A549 (cell line): Measurements from ENCODE around the gene SPSB1. TPM values are rescaled to one million over a fixed set of nuclear protein-coding genes. Genes with fewer than 3 reads are reported as not detected.

Source experiments
- ATAC-seq, 2 experiments: fragments of 200-7000 bp in 1 of 2; fragments of >200 bp in 1 of 2; cut with Nextera tagmentation in 1 of 2; cut with Tn5 transposase in 1 of 2; 3 replicates each; pipeline versions ENCODE4 v1.8.0 to v1.9.1; 2018 to 2020; ENCODE audit warnings: mild to moderate bottlenecking in 1 of 2, moderate library complexity in 1 of 2
- CTCF ChIA-PET: fragments of 300-600 bp; sonication (Branson Sonifier 250); formaldehyde crosslinking; extraction: SDS; loops from one replicate; lab custom pipeline; 2021; ENCODE audit warnings: antibody characterized with exemption, inconsistent platforms; lab: Yijun Ruan, JAX
- POLR2A ChIA-PET: fragments of 350-600 bp; formaldehyde crosslinking; extraction: SDS; loops from one replicate; lab custom pipeline; 2021; ENCODE audit warnings: antibody characterized with exemption, inconsistent platforms; lab: Yijun Ruan, JAX
- DNase-seq, 2 experiments: peaks; one replicate each; pipeline versions ENCODE4 v3.0.0 to v3.0.0-alpha.2; 2011 to 2016; ENCODE audit warnings: low read depth in 1 of 2, low spot score in 1 of 2
- FAIRE-seq: peaks from 2 replicates; lab custom pipeline; 2011; peaks lifted over from hg19 to GRCh38; lab: Jason Lieb, UNC
- H3K27ac ChIP-seq, 2 experiments: fragments of >200 bp; sonication (Bioruptor Twin); formaldehyde crosslinking; 3 replicates each; pipeline ENCODE4 v1.5.1; 2016 to 2017
- H3K4me1 ChIP-seq: fragments of >200 bp; sonication (Bioruptor Twin); formaldehyde crosslinking; 3 replicates; pipeline ENCODE4 v1.6.1; 2016
- H3K4me2 ChIP-seq: fragments of >200 bp; sonication (Bioruptor Twin); formaldehyde crosslinking; 3 replicates; pipeline ENCODE4 v1.6.1; 2016
- H3K4me3 ChIP-seq: fragments of >200 bp; sonication (Bioruptor Twin); formaldehyde crosslinking; 3 replicates; pipeline ENCODE4 v1.5.1; 2016
- H3K9me3 ChIP-seq: fragments of >200 bp; sonication (Bioruptor Twin); formaldehyde crosslinking; 3 replicates; pipeline ENCODE4 v1.6.1; 2016
- CBX8 ChIP-seq: fragments of 200-600 bp; sonication (generic); IDR thresholded peaks from 2 replicates; pipeline ENCODE4 v1.6.1; 2016
- CEBPB ChIP-seq, 2 experiments: fragments of >200 bp in 1 of 2; sonication (Bioruptor Twin) in 1 of 2; formaldehyde crosslinking in 1 of 2; IDR thresholded peaks; 2 replicates each; pipeline ENCODE4 v1.6.1; 2012 to 2016
- CHD4 ChIP-seq: fragments of 200-600 bp; sonication (generic); IDR thresholded peaks from 2 replicates; pipeline ENCODE4 v1.6.1; 2016; ENCODE audit warnings: antibody characterized with exemption, mild to moderate bottlenecking, borderline replicate concordance
- CTCF ChIP-seq: fragments of >200 bp; sonication (Bioruptor Twin); formaldehyde crosslinking; IDR thresholded peaks from 3 replicates; pipeline ENCODE4 v1.5.1; 2016
- EP300 ChIP-seq, 2 experiments: fragments of >200 bp; sonication (Bioruptor Twin); formaldehyde crosslinking; IDR thresholded peaks; 2 replicates in 1 of 2; 3 replicates in 1 of 2; pipeline ENCODE4 v1.6.1; 2016 to 2017
- ESRRA ChIP-seq: fragments of 150-350 bp; IDR thresholded peaks from 2 replicates; pipeline ENCODE4 v1.6.1; 2014; ENCODE audit warnings: mild to moderate bottlenecking, low read length, borderline replicate concordance
- HES2 ChIP-seq: fragments of >200 bp; sonication (Bioruptor Twin); formaldehyde crosslinking; IDR thresholded peaks from 2 replicates; pipeline ENCODE4 v1.6.1; 2016
- HOXB5 ChIP-seq: fragments of 250-450 bp; sonication (Bioruptor Pico); IDR thresholded peaks from 2 replicates; pipeline ENCODE4 v1.5.0; 2020; ENCODE audit warnings: mild to moderate bottlenecking, moderate library complexity
- NFE2L2 ChIP-seq: fragments of 150-350 bp; conservative IDR thresholded peaks from 2 replicates; pipeline ENCODE4 v1.6.1; 2014; ENCODE audit warnings: low read length
- RAD21 ChIP-seq, 2 experiments: fragments of >200 bp in 1 of 2; sonication (Bioruptor Twin) in 1 of 2; formaldehyde crosslinking in 1 of 2; IDR thresholded peaks in 1 of 2; conservative IDR thresholded peaks in 1 of 2; 2 replicates in 1 of 2; 3 replicates in 1 of 2; pipeline ENCODE4 v1.6.1; 2012 to 2018; ENCODE audit warnings: inconsistent platforms in 1 of 2
- RARB ChIP-seq: fragments of 250-450 bp; sonication (Bioruptor Pico); IDR thresholded peaks from 2 replicates; pipeline ENCODE4 v1.8.0; 2021; ENCODE audit warnings: mild to moderate bottlenecking, moderate library complexity
- REST ChIP-seq: fragments of 200-600 bp; sonication (generic); IDR thresholded peaks from 2 replicates; pipeline ENCODE4 v1.6.1; 2016; ENCODE audit warnings: antibody characterized with exemption, mild to moderate bottlenecking, moderate library complexity
- SMC3 ChIP-seq: fragments of >200 bp; sonication (Bioruptor Twin); formaldehyde crosslinking; IDR thresholded peaks from 3 replicates; pipeline ENCODE4 v1.6.1; 2018; ENCODE audit warnings: inconsistent platforms
- USF2 ChIP-seq: fragments of 450-650 bp; IDR thresholded peaks from 2 replicates; pipeline ENCODE4 v1.6.1; 2014; ENCODE audit warnings: antibody characterized with exemption
- WGBS: methylation state at CpG from one replicate; pipeline ENCODE4 v1.1.6; 2017; ENCODE audit errors: missing lambda C conversion rate; 5-methylcytosine and 5-hydroxymethylcytosine counted together
- polyA plus RNA-seq, 4 experiments: library from polyadenylated mRNA; depleted of rRNA in 3 of 4; stranded (reverse); fragments of >200 nt; fragmentation: RNase III in 1 of 4; extraction: RNeasy Plus Mini Kit Qiagen cat#74134 plus additional on column Dnase treatment in 1 of 4; gene quantifications; 2 replicates in 3 of 4; 3 replicates in 1 of 4; pipeline ENCODE4 v1.2.3, GENCODE V29; 2011 to 2017

Gene SPSB1
- polyA plus RNA-seq, 2 of the 4 experiments (the other 2 are of a cell fraction) = 22.3 to 23.7 TPM

- H3K27ac ChIP-seq = no peak overlapping the region
- FAIRE-seq (no peak), DNase-seq (no peak)
- H3K4me1 ChIP-seq = peaks cover 29% of the 10 kb centered on the region
- H3K4me2 ChIP-seq = no peak overlapping the region
- no peak for TF ChIP-seq RARB
- no peak for TF ChIP-seq EP300 (IDR thresholded peaks at IDR 0.05)
- no peak for TF ChIP-seq SMC3
- TF ChIP-seq, all 56 proteins: peak for 0
- no peak for ATAC-seq
- POLR2A ChIA-PET = no interaction called here
- Histone ChIP-seq H3K4me3 (no peak overlapping the region), H3K9me3 (peaks cover 13% of the 10 kb centered on the region)
- CTCF ChIA-PET = interaction anchor here (1.7 kb wide), 1 partner anchor 19 kb away, joined by 9 read pairs; no protein-coding TSS in a partner anchor
- WGBS = 76% methylated on average over 6 of the region's 6 CpGs
Measured at GRCh38 chr1:9286556-9286955, 6.1 kb upstream of the SPSB1 start.

GRCh38 chr1:9289090-9289534 is 3.6 kb upstream of the SPSB1 start:
- H3K4me1 ChIP-seq = peaks cover 27% of the 10 kb centered on the region
- H3K4me3 ChIP-seq = no peak overlapping the region
- WGBS = 37% methylated on average over 6 of the region's 6 CpGs
- no peak overlapping the region for H3K4me2 ChIP-seq
- FAIRE-seq (no peak), ATAC-seq (0 out of 6 replicates have a peak, but pooled peaks of 1 of the 2 experiments have one; percentile 5), DNase-seq (peak in 1 of 2 experiments; percentile 75)
- peak overlapping the region; percentile 93 to 99; a peak in 5 of 6 replicates for H3K27ac ChIP-seq
- ChIA-PET CTCF (interaction anchor here (0.6 to 2.8 kb wide), 33 partner anchors 8 to 572 kb away, joined by 3 to 37 read pairs (median 4); no protein-coding TSS in a partner anchor), POLR2A (interaction anchor here (1.3 kb wide), 1 partner anchor 32 kb away, joined by 4 read pairs; no protein-coding TSS in a partner anchor)
- H3K9me3 ChIP-seq = peaks cover 13% of the 10 kb centered on the region
- TF ChIP-seq ESRRA (no peak), NFE2L2 (no peak), SMC3 (peak; percentile 87), HES2 (no peak), RARB (no peak), CEBPB (IDR thresholded peaks at IDR 0.05) (no peak), CHD4 (peak; percentile 74; the same call in 1 of the 2 replicates), REST (no peak), CBX8 (no peak), USF2 (no peak), CTCF (peak; percentile 84), RAD21 (conservative IDR thresholded peaks at IDR 0.05 in 1 of 2, IDR thresholded peaks at IDR 0.05 in 1 of 2) (peak; percentile 88 to 97), HOXB5 (CRISPR knock-in tag) (no peak)
- TF ChIP-seq, all 56 proteins: peak for 4
